NOMO-1 treated with DMSO at 0.1 percent for 48 hours (cell line): ENCODE data around the gene RNF157.
A peak's percentile ranks its signal among the peaks of the same experiment; 100 is the strongest.
"Not testable (repeated sequence)": the region's sequence is repeated elsewhere in the genome, so short reads cannot be mapped to it uniquely, and the experiment has no call there.

Experiments
- DNase-seq: peaks from one replicate; lab custom pipeline; 2025; ENCODE audit not compliant: unreplicated experiment; lab: John Stamatoyannopoulos, UW

Gene RNF157

GRCh38 chr17:76270770-76271668 lies 30.7 kb upstream of the RNF157 start:
- DNase-seq: no peak

GRCh38 chr17:76270127-76270592 lies 29.9 kb upstream of the RNF157 start:
- DNase-seq: no peak

- DNase-seq: no peak
Observed at GRCh38 chr17:76268991-76269981, 29.0 kb upstream of the RNF157 start.

GRCh38 chr17:76268015-76268749 lies 27.9 kb upstream of the RNF157 start:
- peak; percentile 82 for DNase-seq

- not testable (repeated sequence) for DNase-seq
Observed at GRCh38 chr17:76267581-76268001, 27.3 kb upstream of the RNF157 start.

GRCh38 chr17:76267051-76267576 lies 26.8 kb upstream of the RNF157 start:
- DNase-seq: no peak

- no peak for DNase-seq
Observed at GRCh38 chr17:76266244-76266938, 26.1 kb upstream of the RNF157 start.

GRCh38 chr17:76265624-76266243 lies 25.4 kb upstream of the RNF157 start:
- DNase-seq: peak; percentile 40

GRCh38 chr17:76264755-76265623 lies 24.7 kb upstream of the RNF157 start, which contains the start of gene UBALD2:
TSS of gene UBALD2 (plus strand) at chr17:76265348. CDS start at chr17:76265506, 158 bp downstream.
- DNase-seq: peak; percentile 99

GRCh38 chr17:76264425-76264754 lies 24.1 kb upstream of the RNF157 start:
- no peak for DNase-seq

GRCh38 chr17:76263896-76264295 lies 23.6 kb upstream of the RNF157 start:
- DNase-seq: no peak

GRCh38 chr17:76262732-76263344 lies 22.5 kb upstream of the RNF157 start:
- peak; percentile 78 for DNase-seq

- DNase-seq: no peak
Observed at GRCh38 chr17:76261421-76262215, 21.3 kb upstream of the RNF157 start.

- DNase-seq: no peak
Observed at GRCh38 chr17:76260669-76261068, 20.4 kb upstream of the RNF157 start.

- DNase-seq: no peak
Observed at GRCh38 chr17:76260220-76260619, 19.9 kb upstream of the RNF157 start.

- not testable (repeated sequence) for DNase-seq
Observed at GRCh38 chr17:76256430-76257050, 16.2 kb upstream of the RNF157 start.
